IPS-11a (cell line): ENCODE measurements around the gene OVCH1.
A peak's percentile ranks its signal among the peaks of the same experiment; 100 is the strongest.
"Not testable (repeated sequence)": the region's sequence is repeated elsewhere in the genome, so short reads cannot be mapped to it uniquely, and the experiment has no call there.

Experiments
- H3K4me3 ChIP-seq: one replicate; pipeline ENCODE4 v1.5.1; 2013; ENCODE audit warnings: low read depth, low read length, control low read depth

Gene OVCH1

GRCh38 chr12:29414368-29414767 is 83.1 kb downstream of the OVCH1 start:
- no peak overlapping the region for H3K4me3 ChIP-seq

GRCh38 chr12:29405561-29405960 is 91.9 kb downstream of the OVCH1 start:
- H3K4me3 ChIP-seq, result no peak overlapping the region

GRCh38 chr12:29403991-29404390 is 93.5 kb downstream of the OVCH1 start:
- H3K4me3 ChIP-seq, result no peak overlapping the region

DNA sequence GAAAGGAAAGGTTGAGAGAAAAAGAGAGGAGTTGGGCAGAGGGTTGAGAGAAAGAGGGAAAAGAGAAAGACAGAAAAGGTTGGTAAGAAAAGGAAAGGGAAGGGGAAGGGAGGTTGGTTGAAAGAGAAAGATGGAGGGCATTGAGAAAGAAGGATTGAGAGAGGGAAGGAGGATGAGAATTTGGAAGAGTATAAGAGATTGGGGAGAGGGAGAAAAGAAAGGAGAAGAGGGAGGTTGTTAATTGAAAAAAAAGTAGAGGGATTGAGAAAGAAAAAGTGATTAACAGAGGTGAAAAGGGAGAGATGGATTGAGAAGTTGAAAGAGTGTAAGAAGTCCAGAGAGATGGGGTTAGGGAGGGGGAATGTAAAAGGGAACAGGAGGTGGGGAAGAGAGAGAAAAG is 95.0 kb downstream of the OVCH1 start:
- H3K4me3 ChIP-seq, result no peak overlapping the region

- H3K4me3 ChIP-seq, result no peak overlapping the region
Observed at GRCh38 chr12:29398495-29398894, 99.0 kb downstream of the OVCH1 start.

- H3K4me3 ChIP-seq, result no peak overlapping the region
Observed at GRCh38 chr12:29396774-29397173, 100.7 kb downstream of the OVCH1 start.

DNA sequence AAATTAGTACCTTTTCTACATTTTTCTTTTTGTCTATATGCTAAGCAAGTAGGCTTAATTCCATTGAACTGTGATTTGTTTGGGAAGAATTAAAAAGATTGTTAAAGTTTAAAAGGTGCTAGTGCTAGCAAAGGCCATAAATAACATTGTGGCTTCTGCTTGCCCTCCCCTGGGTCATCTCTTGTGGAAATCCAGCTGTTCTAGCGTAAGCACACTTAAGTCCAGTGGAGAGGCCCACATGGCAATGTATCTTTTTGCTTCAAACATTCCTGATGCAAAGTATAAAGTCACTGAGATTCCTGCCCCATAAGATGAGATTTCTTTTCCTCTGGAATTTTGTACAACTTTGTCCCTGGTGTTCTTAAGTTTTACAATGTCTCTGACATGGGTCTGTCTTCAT is 102.1 kb downstream of the OVCH1 start:
- H3K4me3 ChIP-seq, result no peak overlapping the region

- not testable (repeated sequence) for H3K4me3 ChIP-seq
Observed at GRCh38 chr12:29390419-29390818, 107.1 kb downstream of the OVCH1 start.

- no peak overlapping the region for H3K4me3 ChIP-seq
Observed at GRCh38 chr12:29389295-29389919, 108.1 kb downstream of the OVCH1 start.

GRCh38 chr12:29386084-29386680 is 111.3 kb downstream of the OVCH1 start:
- not testable (repeated sequence) for H3K4me3 ChIP-seq

DNA sequence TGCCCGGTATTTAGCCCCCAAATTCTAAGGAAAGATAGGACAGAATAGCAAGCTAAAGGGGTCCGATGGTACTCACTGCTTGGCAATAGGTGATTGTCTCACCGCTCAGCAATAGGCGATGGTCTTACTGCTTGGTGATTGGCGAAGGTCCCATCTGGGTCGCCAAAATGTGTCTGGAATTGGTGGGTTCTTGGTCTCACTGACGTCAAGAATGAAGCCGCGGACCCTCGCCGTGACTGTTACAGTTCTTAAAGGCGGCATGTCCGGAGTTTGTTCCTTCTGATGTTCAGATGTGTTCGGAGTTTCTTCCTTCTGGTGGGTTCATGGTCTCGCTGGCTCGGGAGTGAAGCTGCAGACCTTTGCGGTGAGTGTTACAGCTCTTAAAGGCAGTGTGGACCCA is 112.3 kb downstream of the OVCH1 start:
- H3K4me3 ChIP-seq, result not testable (repeated sequence)

- H3K4me3 ChIP-seq, result no peak overlapping the region
Observed at GRCh38 chr12:29382251-29382650, 115.2 kb downstream of the OVCH1 start.

GRCh38 chr12:29380536-29381523 is 116.7 kb downstream of the OVCH1 start, which contains the start of gene ERGIC2:
TSS of gene ERGIC2 (minus strand) at chr12:29381172. CDS start at chr12:29371633, 9,539 bp downstream.
- H3K4me3 ChIP-seq, result peak within 1 kb of the TSS; percentile 100
